Large intestine (tissue), 3 donors: Measurements from ENCODE around the gene PRDM2. TPM values are rescaled to one million over a fixed set of nuclear protein-coding genes. Genes with fewer than 3 reads are reported as not detected.
"Not testable (repeated sequence)": the region's sequence is repeated elsewhere in the genome, so short reads cannot be mapped to it uniquely, and the experiment has no call there.

Experiments used
- DNase-seq, 2 donors: peaks; one replicate each; pipeline versions ENCODE4 v3.0.0 to v3.0.0-alpha.2; 2013
- H3K27ac ChIP-seq: one replicate; pipeline ENCODE4 v1.5.1; 2013; ENCODE audit warnings: low read length
- H3K27me3 ChIP-seq: 2 replicates; pipeline ENCODE4 v1.6.1; 2013; ENCODE audit warnings: low read length; ENCODE audit not compliant: control insufficient read depth, insufficient read depth
- H3K36me3 ChIP-seq: 2 replicates; pipeline ENCODE4 v1.6.1; 2013; ENCODE audit warnings: low read length; ENCODE audit not compliant: control insufficient read depth, insufficient read depth
- H3K4me1 ChIP-seq: one replicate; pipeline ENCODE4 v1.6.1; 2013; ENCODE audit warnings: low read length; ENCODE audit not compliant: control insufficient read depth, insufficient read depth
- H3K4me3 ChIP-seq: one replicate; pipeline ENCODE4 v1.5.1; 2013; ENCODE audit warnings: low read length
- H3K9me3 ChIP-seq: one replicate; pipeline ENCODE4 v1.6.1; 2013; ENCODE audit warnings: mild to moderate bottlenecking, low read depth, low read length, moderate library complexity; ENCODE audit not compliant: control insufficient read depth
- WGBS: methylation state at CpG from one replicate; pipeline ENCODE4 v1.1.5; 2013; ENCODE audit warnings: low lambda C conversion rate; ENCODE audit not compliant: insufficient coverage; 5-methylcytosine and 5-hydroxymethylcytosine counted together
- polyA plus RNA-seq: library from polyadenylated mRNA; unstranded; fragments of 120-200 nt; gene quantifications from one replicate; pipeline ENCODE4 v1.2.1, GENCODE V29; 2013

Gene PRDM2
- polyA plus RNA-seq, 1 donor: 26.0 TPM

DNA sequence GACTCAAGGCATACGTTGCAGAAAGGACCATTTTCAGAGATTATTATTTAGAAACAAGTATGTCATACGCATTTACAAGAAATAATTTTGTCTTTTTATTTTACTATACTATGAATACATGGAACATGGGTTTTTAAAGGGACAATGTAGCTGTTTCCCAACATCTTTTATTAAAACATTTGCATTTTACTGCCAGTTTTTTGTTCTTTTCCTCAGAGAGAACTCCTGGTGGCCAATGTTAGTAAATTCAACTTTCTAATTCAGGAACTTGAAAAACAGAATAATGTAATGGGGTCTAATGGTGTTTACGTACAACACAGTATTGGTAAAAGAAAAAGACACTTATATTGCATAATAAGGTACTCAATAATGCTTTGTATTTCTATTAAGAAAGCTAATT is 14.9 kb downstream of the PRDM2 start:
- DNase-seq: no peak
- no peak overlapping the region for H3K27ac ChIP-seq
- WGBS: 88% methylated on average over 2 of the region's 3 CpGs
- H3K36me3 ChIP-seq: no peaks in the 10 kb centered on the region
- H3K9me3 ChIP-seq: no peaks in the 10 kb centered on the region
- no peaks in the 10 kb centered on the region for H3K4me1 ChIP-seq
- no peaks in the 10 kb centered on the region for H3K27me3 ChIP-seq
- H3K4me3 ChIP-seq: no peak overlapping the region

DNA sequence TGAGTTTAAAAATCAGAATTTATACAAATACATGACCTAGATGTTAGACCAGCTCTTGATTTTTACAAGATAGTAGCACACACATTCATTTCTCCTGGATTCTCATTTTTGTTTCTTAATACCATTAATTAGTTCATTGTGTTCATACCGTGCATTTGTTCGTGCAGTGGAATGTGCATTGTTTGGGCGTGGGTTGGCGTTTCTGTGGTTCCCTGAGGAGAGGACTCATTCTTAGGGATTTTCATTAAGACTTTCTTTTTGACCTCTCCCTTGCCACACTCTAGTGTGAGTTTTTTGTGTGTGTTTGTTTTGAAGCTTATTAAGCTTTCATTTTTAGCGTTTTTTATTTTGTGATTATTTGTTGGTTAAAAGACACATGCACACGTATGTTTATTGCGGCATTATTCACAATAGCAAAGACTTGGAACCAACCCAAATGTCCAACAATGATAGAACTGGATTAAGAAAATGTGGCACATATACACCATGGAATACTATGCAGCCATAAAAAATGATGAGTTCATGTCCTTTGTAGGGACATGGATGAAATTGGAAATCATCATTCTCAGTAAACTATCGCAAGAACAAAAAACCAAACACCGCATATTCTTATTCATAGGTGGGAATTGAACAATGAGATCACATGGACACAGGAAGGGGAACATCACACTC is 15.8 kb downstream of the PRDM2 start:
- H3K4me3 ChIP-seq, H3K9me3 ChIP-seq, H3K27ac ChIP-seq, H3K36me3 ChIP-seq, H3K4me1 ChIP-seq, H3K27me3 ChIP-seq, DNase-seq: not testable (repeated sequence)
- WGBS: no CpG with 5 or more reads among the region's 9 CpGs

DNA sequence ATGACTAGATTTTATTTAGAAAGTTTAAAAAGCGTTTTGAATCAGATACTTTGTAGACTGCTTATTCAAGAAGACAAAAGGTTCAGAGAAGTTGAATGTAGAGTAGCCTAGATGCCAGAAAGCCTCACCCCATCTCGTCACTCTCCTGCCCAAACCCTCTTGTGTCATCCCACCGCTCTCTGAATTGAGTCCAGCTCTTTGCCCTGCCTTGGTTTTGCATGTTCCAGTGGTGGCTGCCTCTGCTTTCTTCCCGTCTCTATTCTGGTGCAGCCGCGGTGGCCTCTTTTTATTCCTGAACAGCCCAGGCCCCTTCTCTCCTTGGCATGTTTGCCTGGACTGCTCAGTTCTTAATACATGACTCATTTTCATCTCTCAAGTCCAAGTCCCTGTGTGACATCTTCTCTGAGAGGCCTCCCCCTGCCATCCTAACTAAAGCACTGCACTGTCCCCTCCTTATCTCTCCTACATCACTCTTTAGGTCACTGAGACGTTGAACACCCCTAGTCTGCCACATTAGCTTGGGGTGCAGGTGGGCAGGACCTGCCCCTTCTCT is 22.9 kb downstream of the PRDM2 start:
- Histone ChIP-seq H3K9me3 (no peaks in the 10 kb centered on the region), H3K4me1 (no peaks in the 10 kb centered on the region), H3K27ac (no peak overlapping the region), H3K36me3 (no peaks in the 10 kb centered on the region), H3K4me3 (no peak overlapping the region), H3K27me3 (no peaks in the 10 kb centered on the region)
- DNase-seq: no peak
- 100% methylated on average over 3 of the region's 7 CpGs for WGBS

DNA sequence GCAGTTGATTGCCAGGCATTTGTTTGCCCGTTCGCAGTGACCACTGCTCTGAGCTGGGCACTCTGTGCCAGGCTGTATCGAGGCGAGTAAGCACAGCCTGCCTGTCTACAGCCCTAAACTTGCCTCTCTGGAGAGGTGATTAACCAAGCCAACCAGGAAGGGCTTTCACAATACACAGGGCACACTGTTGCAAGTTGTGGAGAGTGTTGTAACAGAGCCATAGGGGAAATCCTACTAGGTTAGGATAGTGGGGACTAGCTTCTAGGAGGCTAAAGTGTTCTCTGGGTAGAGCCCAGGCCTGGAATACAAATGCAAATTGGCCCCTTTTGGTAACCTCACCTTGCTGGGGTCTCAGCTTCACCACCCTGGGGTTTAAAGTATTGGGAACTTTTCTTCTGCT is 23.8 kb downstream of the PRDM2 start:
- Histone ChIP-seq H3K27ac (no peak overlapping the region), H3K9me3 (no peaks in the 10 kb centered on the region), H3K4me1 (no peaks in the 10 kb centered on the region), H3K4me3 (no peak overlapping the region), H3K36me3 (no peaks in the 10 kb centered on the region), H3K27me3 (no peaks in the 10 kb centered on the region)
- DNase-seq: no peak
- no CpG with 5 or more reads among the region's 4 CpGs for WGBS

DNA sequence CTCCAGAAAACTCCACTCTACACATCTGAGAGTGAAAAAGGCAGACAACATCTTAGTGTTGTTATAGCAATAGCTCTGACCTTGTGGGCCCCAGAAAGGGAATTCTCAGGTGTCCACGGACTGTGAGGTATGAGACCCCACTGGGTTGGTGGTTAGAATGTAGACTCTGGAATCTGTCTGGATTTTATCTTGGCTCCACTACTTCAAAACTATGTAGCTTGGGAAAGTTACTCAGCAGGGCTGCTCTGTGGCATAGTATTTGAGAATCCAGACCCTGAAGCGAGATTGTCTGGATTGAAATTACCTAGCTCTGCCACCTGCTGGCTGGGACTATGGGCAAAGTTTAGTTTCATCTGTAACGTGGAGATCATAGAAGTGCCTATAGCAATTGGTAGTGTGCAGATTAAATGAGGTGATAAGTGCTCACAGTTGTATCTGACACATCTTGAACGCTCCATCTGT is 25.8 kb downstream of the PRDM2 start:
- Histone ChIP-seq H3K27ac (no peak overlapping the region), H3K4me3 (no peak overlapping the region), H3K4me1 (no peaks in the 10 kb centered on the region), H3K9me3 (no peaks in the 10 kb centered on the region), H3K27me3 (no peaks in the 10 kb centered on the region), H3K36me3 (no peaks in the 10 kb centered on the region)
- DNase-seq: peak in 1 of 2 donors; percentile 42
- WGBS: 100% methylated on average over 1 of the region's 4 CpGs

DNA sequence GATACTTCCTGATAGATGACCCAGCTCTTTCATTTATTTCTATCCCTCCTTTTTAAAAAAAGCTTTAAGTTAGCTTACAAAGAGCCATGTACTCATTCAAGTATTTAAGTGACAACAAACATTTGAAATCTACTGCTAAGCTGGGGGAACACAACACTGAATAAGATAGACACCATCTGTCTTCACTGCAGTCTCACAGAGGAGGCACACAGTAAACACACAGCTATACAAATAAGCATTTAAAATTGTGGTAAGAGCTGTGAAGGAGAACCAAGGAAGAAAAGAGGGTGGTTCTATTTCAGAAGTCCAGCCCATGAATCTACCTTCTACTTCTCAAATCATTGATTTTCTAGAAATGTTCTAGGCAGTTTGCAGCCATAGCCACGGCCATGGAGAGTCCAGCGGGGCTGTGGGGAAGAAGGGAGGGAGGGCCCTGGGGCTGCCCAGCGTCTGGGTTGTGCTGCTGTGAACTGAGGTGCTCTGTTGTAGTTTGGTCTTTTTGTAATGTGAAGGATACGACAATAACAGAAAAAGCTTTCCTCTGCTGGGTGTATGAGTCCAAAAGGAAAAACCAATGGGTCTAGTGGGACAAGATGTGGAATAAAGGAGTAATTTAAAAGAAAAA is 28.2 kb downstream of the PRDM2 start:
- Histone ChIP-seq H3K4me3 (no peak overlapping the region), H3K4me1 (no peaks in the 10 kb centered on the region), H3K9me3 (no peaks in the 10 kb centered on the region), H3K27ac (no peak overlapping the region), H3K36me3 (peaks cover 5% of the 10 kb centered on the region), H3K27me3 (no peaks in the 10 kb centered on the region)
- WGBS: 100% methylated on average over 1 of the region's 4 CpGs
- DNase-seq: no peak

DNA sequence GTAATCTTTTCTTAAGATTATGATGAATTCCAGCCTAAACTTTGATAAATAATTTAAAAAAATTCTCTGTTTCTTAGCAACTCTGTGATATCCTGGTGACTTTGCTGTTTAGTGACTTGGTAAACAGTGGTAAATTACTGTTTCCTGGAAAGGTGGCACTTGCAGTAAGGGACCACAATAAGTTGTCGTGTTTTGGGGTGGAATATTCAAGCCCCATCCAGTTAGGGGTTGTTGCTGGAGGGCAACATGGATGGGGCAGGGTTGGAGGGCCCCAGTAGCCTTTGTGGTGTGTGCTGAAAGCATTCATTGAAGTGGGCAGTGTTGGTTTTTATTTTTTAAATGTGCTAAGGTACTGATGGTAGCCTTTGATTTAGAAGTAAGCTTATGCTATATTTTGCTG is 30.3 kb downstream of the PRDM2 start:
- H3K9me3 ChIP-seq: no peaks in the 10 kb centered on the region
- H3K27me3 ChIP-seq: no peaks in the 10 kb centered on the region
- no peaks in the 10 kb centered on the region for H3K4me1 ChIP-seq
- H3K36me3 ChIP-seq: peaks cover 5% of the 10 kb centered on the region
- no peak overlapping the region for H3K4me3 ChIP-seq
- no CpG with 5 or more reads among the region's 1 CpG for whole genome bisulfite sequencing
- H3K27ac ChIP-seq: no peak overlapping the region
- DNase-seq: no peak

DNA sequence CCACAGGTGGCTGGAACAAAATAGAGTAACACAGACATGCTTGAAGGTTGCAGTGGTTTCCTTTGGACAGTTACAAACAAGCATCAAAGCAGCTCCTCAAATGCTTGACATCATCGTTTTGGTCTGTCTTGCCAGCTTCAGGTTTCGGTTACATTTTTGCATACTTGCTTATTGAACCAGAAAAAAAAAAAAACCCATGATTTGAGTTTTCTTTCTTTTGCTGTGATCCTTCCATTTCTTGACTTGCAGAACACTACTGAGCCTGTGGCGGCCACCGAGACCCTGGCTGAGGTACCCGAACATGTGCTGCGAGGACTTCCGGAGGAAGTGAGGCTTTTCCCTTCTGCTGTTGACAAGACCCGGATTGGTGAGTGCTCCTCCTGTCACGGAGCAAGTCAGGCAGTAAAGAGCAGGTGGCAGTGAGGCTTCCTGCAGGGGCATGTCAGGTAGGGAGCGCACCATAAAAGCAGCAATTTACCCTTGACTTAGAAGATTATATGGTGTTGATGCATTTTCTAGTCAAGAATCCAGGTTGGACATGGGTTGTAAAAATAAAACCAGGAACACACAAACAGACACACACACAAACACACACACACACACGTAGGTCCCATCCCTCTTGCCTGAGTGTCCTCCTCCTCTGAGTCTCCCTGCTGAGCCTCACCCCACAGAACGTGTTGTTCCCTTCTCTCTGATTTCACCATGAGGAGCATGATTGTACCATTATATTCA is 30.9 kb downstream of the PRDM2 start:
- H3K4me3 ChIP-seq: no peak overlapping the region
- no peaks in the 10 kb centered on the region for H3K4me1 ChIP-seq
- H3K36me3 ChIP-seq: peaks cover 5% of the 10 kb centered on the region
- H3K27ac ChIP-seq: no peak overlapping the region
- H3K27me3 ChIP-seq: no peaks in the 10 kb centered on the region
- no peaks in the 10 kb centered on the region for H3K9me3 ChIP-seq
- 100% methylated on average over 1 of the region's 12 CpGs for WGBS
- peak; percentile 31 to 43 for DNase-seq

DNA sequence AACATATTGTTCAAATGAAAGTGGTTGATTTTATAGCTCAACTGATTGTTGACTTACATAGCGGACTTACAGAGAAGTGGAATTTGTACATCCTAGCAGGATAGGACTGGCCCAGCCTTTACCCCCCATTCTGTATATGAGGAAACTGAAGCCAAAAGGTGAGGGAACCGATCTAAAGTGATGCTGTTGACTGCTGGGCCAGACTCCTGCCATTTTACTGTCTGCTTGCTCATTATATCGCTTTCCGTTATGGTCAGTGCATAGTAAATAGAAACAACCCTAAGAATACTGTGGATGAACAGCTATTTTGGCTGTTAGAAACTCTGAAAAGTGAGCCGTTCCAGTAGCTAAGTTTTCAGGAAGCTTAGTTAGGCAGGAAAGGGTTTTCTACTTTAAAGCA is 31.9 kb downstream of the PRDM2 start:
- no peak for DNase-seq
- H3K27ac ChIP-seq: no peak overlapping the region
- H3K9me3 ChIP-seq: no peaks in the 10 kb centered on the region
- no peaks in the 10 kb centered on the region for H3K4me1 ChIP-seq
- H3K27me3 ChIP-seq: no peaks in the 10 kb centered on the region
- H3K36me3 ChIP-seq: peaks cover 5% of the 10 kb centered on the region
- WGBS: no CpG with 5 or more reads among the region's 5 CpGs
- no peak overlapping the region for H3K4me3 ChIP-seq

DNA sequence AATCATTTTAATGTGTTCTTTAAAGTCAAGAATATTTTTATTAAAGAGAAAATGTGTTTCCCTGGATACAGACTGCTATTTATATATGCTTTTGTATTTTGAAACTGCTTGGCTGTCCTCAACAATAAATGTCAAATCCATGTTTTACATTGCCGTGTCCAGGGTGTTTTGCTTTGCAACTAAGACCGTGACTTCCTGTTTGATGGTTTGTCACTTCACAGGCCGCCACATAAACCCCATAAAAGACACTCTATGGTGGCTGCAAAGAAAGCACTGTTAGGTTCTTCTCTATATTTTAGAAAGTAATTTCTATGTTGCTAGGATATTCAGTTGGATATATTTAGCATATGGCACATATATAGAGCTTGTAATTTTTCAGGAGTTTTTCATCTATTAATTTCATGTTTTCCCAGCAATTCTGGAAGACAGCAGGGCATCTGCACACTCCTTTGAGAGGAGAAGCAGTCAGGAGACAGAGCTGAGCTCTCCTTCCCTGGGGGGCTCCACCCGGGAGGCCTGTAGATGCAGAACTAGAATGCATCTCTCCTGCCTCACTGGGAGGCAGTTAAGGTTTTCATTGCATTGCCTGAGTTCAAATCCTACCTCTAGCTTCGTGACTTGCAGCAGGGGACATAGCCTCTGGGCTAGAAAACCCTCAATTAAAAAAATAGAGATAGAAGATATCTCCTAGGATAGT is 33.1 kb downstream of the PRDM2 start:
- no CpG with 5 or more reads among the region's 5 CpGs for WGBS
- Histone ChIP-seq H3K36me3 (peaks cover 5% of the 10 kb centered on the region), H3K4me3 (no peak overlapping the region), H3K4me1 (no peaks in the 10 kb centered on the region), H3K9me3 (no peaks in the 10 kb centered on the region), H3K27ac (no peak overlapping the region), H3K27me3 (no peaks in the 10 kb centered on the region)
- DNase-seq: no peak
